Stimulated activated CD4-positive, alpha-beta T cell treated with anti-CD3 and anti-CD28 coated beads, Interleukin-2, amount 100 ng/mL, for 48 hours (primary cell): Measurements from ENCODE around the gene NEAT1.
A peak's percentile ranks its signal among the peaks of the same experiment; 100 is the strongest.
"Not testable (repeated sequence)": the region's sequence is repeated elsewhere in the genome, so short reads cannot be mapped to it uniquely, and the experiment has no call there.

Experiments used
- DNase-seq, 2 donors: peaks; one replicate each; pipeline ENCODE4 v3.0.0-alpha.2; 2020

The NEAT1 gene

DNA sequence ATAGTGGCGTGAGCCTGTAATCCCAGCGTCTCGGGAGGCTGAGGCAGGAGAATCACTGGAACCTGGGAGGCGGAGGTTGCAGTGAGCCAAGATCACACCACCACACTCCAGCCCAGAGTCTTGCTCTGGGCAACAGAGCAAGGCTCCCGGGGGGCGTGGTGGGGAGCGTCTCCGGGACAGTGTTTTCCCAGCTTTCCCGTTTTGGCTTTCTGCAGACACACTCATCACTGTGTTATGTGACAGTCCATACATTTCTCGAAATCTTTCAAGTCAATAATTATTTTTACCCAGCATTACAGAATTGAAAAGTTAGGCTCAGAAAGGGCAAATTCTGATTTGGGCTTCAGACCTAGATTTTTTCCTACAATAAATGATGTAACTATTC lies 31.7 kb downstream of the NEAT1 start:
- DNase-seq = no peak

DNA sequence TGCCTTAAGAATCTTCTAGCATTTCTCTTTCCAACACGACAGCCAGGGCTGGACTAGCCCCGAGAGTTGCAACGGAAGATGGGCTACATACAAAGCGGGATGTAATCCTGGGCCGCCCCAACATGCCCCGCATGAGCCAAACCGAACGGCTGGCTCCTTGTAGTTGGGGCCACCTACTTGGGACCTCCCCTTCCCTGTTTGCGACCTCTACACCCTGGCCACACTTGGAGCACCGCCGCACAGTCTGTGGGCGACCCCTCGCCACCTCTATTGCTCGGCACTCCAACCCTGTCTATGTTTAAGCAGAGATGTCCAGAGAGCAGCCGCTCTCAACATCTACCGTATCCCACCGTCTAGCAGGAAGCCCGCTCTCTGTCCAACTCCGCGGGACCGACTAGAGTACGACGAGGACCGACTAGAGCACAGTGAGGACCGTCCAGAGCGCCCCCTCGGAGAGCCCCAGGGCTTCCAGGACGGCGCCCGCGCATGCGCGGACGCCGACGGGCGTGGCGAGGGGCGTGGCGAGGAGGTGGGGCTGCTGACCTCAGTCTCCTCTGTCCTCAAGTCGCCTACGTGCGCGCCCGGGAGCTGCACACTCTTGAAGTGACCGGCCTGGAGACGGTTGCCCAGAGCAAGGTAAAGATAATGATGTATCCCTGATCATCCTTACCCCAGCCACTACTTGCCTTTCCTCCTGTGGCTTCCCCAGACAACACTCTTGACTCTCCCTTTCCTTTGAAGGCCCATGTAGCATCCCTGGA lies 32.3 kb downstream of the NEAT1 start:
- peak; percentile 85 to 86 for DNase-seq

DNA sequence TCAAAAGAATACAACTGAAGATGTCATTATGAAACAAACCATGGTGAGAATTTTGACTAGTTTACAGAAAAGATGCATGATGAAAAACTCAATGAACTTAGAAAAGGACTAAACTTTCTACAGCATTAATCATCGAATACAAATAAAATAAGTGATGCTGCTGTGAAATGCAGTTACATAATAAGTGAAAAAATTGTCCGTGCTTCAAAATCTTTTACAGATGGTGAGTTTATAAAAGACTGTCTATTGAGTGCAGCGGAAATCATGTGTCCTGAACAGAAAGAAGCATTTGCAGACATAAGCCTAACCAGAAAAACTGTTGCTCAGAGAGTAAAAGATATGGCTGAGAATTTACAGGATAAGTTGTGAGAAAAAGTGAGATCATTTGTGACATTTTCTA lies 33.8 kb downstream of the NEAT1 start:
- DNase-seq = no peak

DNA sequence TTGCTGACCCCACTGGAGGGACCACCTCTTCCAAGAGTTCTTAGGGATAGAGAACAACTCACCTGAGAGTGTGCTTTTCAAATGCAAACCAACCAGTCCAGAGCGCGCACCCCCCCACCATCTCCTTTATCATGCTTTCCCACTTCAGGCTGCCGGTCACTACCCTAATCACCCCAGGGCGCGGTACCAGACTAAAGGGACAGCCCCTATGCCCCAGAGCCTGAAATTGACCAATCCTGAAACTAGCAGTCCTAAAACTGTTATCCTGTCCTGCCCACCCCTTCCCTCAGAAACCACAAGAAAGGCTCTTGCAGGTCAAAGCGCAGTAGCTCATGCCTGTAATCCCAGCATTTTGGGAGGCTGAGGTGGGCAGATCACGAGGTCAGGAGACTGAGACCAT lies 37.0 kb downstream of the NEAT1 start:
- DNase-seq = no peak

DNA sequence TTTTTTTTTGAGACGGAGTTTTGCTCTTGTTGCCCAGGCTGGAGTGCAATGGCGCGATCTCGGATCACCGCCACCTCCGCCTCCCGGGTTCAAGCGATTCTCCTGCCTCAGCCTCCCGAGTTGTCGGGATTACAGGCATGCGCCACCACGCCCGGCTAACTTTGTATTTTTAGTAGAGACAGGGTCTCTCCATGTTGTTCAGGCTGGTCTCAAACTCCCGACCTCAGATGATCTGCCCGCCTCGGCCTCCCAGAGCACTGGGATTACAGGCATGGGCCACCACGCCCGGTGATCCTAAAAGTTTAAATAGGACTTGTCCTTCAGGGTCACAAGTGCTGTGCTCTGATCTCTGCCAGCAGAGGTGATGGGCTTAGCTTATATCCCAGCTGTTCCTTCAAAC lies 42.9 kb downstream of the NEAT1 start:
- not testable (repeated sequence) for DNase-seq

DNA sequence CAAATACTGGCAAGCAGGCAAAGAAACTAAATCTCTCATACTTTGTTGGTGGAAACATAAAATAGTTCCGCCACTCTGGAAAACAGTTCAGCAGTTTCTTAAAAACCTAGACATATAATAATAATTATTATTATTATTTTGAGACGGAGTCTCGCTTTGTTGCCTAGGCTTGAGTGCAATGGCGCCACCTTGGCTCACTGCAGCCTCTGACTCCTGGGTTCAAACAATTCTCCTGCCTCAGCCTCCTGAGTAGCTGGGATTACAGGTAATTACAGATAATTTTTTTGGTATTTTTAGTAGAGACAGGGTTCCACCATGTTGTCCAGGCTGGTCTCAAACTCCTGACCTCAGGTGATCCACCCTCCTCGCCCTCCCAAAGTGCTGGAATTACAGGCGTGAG lies 44.7 kb downstream of the NEAT1 start:
- DNase-seq = not testable (repeated sequence)

DNA sequence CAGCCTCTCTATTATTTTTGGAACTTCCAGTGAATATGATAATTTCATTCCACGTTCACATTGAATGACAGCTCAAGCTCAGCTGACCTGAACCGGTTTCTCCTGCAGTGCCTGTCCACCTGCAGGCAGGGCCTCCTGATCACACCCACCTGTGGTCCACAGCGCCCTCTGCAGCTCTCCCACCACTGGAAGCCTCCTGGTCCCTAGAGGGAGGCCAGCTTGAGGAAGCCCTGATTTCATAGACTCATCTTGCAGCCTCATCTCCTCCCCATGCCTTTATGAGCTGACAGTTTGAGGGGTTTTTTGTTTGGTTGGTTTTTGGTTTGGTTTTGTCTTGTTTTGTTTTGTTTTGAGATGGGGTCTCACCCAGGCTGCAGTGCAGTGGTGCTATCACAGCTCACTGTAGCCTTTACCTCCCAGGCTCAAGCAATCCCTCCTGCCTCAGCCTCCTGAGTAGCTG lies 46.3 kb downstream of the NEAT1 start:
- DNase-seq = peak; percentile 47

DNA sequence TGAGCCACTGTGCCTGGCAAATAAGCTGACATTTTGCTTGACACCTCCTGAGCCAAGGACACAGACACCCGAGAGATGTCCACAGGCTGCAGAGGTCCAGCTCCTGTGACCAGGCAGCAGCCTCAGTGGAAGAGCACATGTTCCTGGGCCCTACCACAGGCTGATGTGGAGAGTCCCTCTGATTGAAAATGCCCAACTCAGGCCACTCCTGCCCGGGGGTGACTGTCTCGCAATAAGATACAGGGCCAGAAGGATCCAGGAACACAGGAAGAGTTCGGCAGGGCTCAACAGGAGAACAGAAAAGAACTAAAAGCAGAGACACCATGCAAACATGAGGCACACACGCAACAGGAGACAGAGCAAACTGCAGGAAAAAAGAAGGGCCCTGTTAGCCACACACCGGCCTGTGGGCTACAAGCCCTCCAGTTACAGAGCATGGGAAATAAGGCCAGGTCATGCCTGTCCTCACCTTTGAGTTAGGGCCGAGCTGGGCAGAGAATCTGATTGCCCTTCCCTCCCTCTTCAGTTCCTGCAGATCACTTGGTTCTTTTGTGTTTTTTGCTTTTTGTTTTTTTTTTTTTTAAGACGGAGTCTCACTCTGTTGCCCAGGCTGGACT lies 47.9 kb downstream of the NEAT1 start:
- DNase-seq = no peak

DNA sequence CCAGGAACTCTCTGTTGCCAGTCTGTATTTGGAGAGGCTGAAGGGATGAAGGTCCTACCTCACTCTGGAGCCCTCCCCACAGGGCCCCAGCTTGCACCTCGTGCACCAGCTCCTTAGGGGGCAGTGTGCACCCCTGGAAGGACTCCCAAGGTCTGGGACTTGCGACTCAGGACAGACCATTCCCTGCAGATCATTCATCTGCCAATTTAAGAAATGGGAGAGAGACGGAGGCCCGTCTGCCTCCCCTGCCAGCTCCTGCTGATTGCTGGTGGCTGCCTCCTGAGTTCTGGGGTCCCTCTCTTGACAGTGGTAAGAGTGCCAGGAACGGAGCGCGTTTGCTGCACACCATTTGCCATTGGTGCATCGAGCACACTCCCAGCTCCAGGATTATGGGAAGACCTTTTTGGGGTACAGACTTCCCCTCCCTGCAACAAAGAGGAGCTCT lies 48.9 kb downstream of the NEAT1 start:
- no peak for DNase-seq

DNA sequence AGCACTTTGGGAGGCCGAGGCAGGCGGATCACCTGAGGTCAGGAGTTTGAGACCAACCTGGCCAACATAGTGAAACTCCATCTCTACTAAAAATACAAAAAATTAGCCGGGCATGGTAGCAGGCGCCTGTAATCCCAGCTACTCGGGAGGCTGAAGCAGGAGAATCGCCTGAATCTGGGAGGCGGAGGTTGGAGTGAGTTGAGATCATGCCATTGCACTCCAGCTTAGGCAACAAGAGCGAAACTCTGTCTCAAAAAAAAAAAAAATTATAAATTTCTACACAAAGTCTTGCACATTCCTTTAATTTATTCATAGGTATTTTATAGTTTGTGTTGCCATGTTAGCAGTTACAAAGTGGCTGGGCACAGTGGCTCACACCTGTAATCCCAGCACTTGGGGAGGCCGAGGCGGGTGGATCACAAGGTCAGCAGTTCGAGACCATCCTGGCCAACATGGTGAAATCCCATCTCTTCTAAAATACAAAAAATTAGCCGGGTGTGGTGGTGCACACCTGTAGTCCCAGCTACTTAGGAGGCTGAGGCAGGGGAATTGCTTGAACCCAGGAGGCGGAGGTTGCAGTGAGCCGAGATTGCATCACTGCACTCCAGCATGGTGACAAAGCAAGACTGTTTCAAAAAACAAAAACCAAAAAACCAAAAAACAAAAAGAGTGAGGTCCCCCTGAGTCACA lies 50.1 kb downstream of the NEAT1 start:
- DNase-seq = not testable (repeated sequence)

DNA sequence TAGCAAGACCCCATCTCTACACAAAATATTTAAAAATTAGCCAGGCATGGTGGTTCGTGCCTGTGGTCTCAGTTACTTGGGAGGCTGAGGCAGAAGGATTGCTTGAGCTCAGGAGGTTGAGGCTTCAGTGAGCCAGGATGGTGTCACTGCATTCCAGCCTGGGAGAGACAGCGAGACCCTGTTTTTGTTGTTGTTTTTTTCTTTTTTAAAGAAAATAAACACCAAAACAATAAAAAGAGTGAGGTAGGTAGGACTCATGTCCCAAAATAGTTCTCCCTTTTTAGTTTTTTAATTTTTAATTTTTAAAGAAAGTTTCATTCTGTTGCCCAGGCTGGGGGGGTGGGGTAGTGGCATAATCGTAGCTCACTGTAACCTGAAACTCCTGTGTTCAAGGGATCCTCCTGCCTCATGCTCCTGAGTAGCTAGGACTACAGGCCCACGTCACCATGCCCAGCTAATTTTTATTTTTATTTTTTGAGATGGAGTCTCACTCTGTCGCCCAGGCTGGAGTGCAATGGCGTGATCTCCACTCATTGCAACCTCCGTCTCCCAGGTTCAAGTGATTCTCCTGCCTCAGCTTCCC lies 50.8 kb downstream of the NEAT1 start:
- DNase-seq = no peak

DNA sequence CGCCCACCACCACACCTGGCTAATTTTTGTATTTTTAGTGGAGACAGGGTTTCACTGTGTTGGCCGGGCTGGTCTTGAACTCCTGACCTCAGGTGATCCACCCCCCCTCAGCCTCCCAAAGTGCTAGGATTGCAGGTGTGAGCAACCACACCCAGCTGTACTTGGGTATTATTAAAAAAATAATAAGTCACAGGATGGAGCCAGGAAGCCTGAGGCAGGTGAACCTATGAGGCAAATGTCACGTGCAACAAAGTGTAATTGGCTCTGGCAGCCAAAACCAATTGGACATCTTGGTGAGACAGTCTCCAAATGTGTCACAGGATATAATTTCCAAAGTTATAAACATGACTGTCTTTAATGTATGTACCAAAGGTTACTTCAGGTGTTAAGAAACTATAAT lies 52.3 kb downstream of the NEAT1 start:
- DNase-seq = no peak

DNA sequence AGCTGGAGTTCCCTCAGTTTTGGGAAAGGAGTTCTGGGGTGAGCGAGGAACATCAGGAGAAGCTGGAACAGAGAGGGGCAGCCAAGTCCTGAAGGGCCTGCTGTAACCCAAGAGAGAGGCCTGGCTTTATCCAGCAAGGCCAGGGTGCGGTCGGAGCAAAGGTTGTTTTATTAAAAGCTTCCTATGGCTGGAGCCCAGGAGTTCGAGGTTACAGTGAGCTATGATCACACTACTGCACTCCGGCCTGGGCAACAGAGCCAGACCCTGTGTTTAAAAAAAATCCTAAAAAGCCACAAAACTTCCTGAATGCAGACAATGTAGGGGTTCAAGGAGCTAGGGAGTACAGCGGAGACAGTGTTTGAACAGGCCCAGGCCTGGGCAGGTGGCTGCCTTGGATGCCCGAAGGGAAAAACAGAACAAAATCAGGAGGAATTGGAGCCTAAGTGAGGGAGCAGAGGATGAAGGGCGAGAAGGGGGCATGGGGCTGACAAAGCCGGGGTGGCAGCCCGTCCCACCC lies 54.1 kb downstream of the NEAT1 start:
- no peak for DNase-seq

DNA sequence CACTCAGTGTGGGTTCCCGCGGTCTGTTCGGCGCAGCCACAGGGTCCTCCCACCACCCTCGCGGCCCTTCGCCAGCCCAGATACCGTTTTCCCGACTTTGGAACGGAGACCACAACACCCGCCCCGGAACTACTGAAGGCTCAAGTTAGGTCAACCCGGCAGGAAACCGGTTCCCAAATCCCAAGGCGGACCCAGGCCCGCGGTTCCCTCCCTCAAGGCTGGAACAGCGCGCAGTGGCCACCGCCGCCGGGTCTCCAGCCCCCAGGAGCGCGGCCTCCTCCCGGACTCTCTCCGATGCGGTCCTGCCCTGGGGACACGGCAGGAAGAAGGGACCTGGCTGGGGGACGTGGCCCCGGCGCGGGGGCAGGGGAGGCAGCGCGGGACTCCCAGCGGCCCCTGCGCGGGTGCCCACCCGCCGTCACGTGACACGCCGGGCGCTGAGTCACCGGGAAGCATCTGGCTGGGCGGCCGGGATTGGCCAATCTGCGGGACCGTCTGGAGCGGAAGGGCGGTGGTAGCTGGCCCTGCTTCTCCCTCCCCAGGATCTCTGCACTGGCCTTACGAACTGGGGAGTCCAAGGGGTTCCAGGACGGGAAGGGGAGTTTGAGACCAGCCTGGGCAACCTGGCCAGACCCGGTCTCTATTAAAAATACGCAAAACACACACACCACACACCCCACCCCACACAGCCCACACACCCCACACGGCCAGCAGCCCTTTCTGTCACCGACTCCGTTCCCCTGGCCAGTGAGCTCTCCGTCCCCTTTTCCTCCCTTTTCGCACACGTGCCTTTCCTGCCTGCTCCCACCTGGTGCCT lies 54.8 kb downstream of the NEAT1 start:
- peak; percentile 90 to 94 for DNase-seq

DNA sequence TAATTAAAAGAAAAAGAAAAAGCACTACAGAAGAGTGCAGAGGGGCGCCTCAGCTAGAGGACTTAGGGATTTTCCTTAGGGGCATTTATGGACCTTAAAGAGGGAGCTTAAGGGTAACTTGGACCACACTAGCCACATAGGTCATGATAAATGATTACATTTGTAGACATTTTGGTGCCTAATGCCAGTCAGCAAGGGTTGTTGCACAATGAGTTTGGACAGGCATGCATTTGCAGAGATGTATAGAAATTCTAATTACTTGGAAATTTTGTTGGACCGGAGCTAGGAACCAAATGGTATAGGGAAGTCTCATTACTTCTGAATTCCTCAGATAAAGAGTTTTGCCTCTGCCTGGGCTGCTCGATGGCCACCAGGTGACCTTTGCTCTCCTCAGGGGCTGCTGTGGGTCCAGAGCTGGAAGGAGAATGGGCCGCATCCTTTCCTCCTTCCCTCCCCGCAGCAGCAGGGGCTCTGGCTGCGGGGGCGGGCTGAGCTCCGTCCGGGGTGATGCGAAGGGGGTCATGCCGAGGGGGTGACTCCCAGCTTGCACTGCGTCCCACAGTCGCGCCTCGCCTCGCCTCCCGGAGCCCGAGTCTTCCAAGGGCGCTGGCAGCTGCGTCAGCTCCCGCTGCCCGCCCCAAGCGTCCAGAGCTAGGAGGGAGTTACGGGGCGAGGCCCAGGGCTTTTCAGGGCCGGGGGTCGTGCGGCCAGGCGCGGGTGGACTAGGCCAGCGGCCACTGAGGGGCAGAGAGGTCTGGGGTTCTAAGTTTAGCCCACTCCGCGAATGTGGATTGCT lies 56.0 kb downstream of the NEAT1 start:
- no peak for DNase-seq

DNA sequence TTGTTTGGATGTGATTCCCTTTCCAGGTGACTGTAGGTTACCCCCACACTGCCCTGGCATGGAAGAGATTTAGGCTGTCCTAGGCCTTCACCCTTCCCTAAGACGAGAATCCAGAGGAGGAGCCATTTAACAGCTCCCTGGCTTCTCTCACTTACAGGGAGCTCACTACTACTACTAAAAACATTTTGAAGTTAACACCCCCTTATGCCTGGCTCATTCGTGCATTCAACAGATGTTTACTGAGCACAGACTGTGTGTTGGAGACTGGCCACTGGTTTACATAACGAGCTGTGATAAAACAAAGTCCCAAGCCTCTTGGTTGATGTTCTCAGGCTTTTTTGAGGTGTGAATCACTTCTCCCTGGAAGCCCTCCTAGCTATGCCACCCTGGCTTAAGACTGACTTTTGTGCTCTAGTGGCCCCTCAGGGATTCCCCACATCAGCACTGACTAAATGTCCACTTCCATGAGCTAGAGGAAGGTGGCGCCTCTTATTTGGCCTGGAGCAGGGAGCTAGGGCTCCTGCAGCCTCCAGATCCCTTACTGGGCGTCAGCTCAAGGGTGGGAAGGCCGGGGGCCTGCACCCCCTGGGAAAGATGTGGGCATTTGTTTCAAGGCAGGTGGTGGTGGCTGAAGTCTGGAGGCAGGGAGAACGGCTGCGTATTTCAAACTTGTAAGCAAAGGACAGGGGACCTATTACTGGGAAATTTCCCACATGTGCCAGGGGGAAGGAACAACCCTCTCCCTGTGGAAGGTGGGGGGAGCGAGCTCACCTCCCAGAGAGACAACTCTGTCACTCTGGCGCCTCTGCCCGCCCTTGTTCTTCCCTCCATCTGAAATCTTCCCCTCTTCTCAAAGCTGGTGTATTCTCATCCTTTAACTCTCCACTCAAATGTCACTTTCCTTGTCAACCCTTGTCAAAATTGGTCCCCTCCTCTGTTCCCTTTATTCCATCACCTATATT lies 56.9 kb downstream of the NEAT1 start:
- DNase-seq = no peak

DNA sequence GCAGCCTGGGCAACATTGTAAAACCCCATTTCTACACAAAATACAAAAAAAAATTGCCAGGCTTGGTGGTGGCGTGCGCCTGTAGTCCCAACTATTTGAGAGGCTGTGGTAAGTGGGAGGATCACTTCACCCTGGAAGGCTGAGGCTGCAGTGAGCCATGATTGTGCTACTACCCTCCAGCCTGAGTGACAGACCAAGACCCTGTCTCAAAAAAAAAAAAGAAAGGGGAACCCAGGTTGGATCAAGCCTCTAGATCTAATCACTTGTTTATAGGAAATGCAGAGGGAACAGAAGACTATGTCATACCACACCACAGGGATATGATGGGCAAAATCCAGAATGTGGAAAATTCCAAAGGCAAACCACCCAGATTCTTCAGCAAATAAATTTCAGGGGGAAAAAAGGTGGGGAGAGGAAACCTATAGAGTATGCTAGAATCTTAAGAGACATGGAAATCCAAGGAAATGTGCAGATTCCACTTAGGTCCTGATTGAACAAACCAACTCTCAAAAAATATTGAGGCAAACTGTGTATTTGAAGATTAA lies 59.8 kb downstream of the NEAT1 start:
- no peak for DNase-seq

DNA sequence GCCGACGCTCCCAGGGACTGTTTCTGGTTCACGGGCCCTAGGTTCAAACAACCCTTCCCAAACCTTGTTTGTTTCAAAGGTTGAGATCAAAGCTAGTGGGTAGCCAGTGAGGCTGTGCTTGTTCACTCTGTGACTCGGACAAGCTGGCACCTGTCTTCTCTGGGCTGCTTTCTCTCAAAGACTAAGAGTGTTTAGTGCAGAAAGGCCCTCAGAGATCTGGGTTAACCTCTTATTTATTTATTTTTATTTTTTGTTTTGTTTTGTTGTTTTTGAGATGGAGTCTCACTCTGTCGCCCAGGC lies 63.3 kb downstream of the NEAT1 start:
- no peak for DNase-seq

DNA sequence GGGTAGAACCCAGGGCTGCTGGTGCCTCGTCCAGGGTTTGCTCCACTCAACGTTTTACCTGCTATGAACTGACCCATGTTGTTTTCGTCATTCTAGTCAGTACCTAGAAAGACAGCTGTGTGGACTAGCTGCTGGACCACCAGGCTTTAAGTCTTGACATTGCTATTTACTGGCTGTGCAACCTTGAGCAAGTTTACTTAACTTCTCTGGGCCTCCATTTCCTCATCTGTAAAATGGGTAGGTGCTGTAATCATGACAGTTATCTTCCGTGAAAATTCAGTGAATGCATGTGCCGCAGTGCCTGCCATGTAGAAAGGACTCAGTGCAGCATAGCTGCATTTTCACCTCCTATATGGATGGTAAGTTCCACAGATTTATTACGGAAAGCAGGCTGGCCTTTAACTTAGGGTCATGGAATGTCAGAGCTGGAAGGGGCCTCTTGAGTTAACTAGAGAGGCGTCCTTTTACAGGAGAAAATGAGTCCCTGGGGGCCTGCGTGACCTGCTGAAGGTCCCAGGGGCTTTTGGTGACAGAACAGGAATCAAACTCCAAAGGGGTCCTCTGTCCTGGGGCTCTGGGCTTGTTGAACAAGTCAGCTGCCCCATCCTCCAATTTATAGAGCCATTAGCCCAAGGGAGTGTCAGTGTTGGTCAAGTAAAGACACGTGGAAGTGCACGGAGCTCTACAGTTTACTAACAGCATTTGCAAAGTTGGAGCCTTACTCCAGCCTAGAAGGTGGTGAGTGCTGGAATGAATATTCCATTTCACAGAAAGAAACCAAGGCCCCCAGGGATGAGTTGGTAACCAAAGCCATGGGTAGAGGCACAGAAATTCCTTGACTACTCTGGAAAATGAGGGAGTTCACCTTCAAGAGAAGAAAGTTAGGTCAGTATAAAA lies 64.2 kb downstream of the NEAT1 start:
- no peak for DNase-seq
